OCI-LY7 (cell line): ENCODE data around the gene C20orf204. TPM values are rescaled to one million over a fixed set of nuclear protein-coding genes. Genes with fewer than 3 reads are reported as not detected.
A peak's percentile ranks its signal among the peaks of the same experiment; 100 is the strongest.
"Not testable (repeated sequence)": the region's sequence is repeated elsewhere in the genome, so short reads cannot be mapped to it uniquely, and the experiment has no call there.

Source experiments
- BruUV-seq: library from RNA; stranded (reverse); fragments of 400-500 nt; replicated peaks from 2 replicates; lab custom pipeline; 2021; lab: Mats Ljungman, UMichigan
- CTCF ChIA-PET: fragments of 300-600 bp; sonication (Branson Sonifier 250); formaldehyde crosslinking; loops from one replicate; lab custom pipeline; 2022; ENCODE audit warnings: antibody characterized with exemption; ENCODE audit not compliant: unreplicated experiment; lab: Charles Lee
- POLR2A ChIA-PET: fragments of 300-600 bp; sonication (Branson Sonifier 250); formaldehyde crosslinking; loops from one replicate; lab custom pipeline; 2022; ENCODE audit warnings: antibody characterized with exemption; lab: Charles Lee
- DNase-seq: peaks from one replicate; pipeline ENCODE4 v3.0.0-alpha.2; 2015; ENCODE audit warnings: low spot score
- H2AFZ ChIP-seq: fragments of 200-600 bp; sonication (generic), shearing (Covaris generic); 2 replicates; pipeline ENCODE4 v1.6.1; 2014; ENCODE audit warnings: mild to moderate bottlenecking, antibody characterized with exemption, low read length, moderate library complexity
- H3K27ac ChIP-seq: fragments of 200-600 bp; sonication (generic); 2 replicates; pipeline ENCODE4 v1.5.1; 2014; ENCODE audit warnings: mixed run types, low read depth, mild to moderate bottlenecking, moderate library complexity, low read length, inconsistent platforms; ENCODE audit not compliant: poor library complexity, severe bottlenecking
- H3K36me3 ChIP-seq: fragments of 200-600 bp; sonication (generic); 2 replicates; pipeline ENCODE4 v1.6.1; 2014; ENCODE audit warnings: mild to moderate bottlenecking, antibody characterized with exemption, low read length, moderate library complexity, mixed read lengths; ENCODE audit not compliant: insufficient read depth
- H3K4me1 ChIP-seq: fragments of 200-600 bp; sonication (generic); 2 replicates; pipeline ENCODE4 v1.5.1; 2014; ENCODE audit warnings: mild to moderate bottlenecking, low read length; ENCODE audit not compliant: insufficient read depth, poor library complexity, severe bottlenecking
- H3K4me2 ChIP-seq: fragments of 200-600 bp; sonication (generic); 2 replicates; pipeline ENCODE4 v1.6.1; 2014; ENCODE audit warnings: mild to moderate bottlenecking, low read length
- H3K4me3 ChIP-seq: fragments of 200-600 bp; sonication (generic); 2 replicates; pipeline ENCODE4 v1.5.1; 2014; ENCODE audit warnings: mild to moderate bottlenecking, low read depth, low read length; ENCODE audit not compliant: poor library complexity, severe bottlenecking
- H3K79me2 ChIP-seq: fragments of 200-600 bp; sonication (generic); 2 replicates; pipeline ENCODE4 v1.6.1; 2016; ENCODE audit warnings: low read depth, mild to moderate bottlenecking, low read length, moderate library complexity, mixed read lengths; ENCODE audit not compliant: insufficient read depth
- H3K9me2 ChIP-seq: fragments of 200-600 bp; sonication (generic); 2 replicates; pipeline ENCODE4 v1.6.1; 2016; ENCODE audit warnings: mild to moderate bottlenecking, low read length, mixed read lengths; ENCODE audit not compliant: insufficient read depth
- H3K9me3 ChIP-seq: fragments of 200-600 bp; sonication (generic); 2 replicates; pipeline ENCODE4 v1.6.1; 2014; ENCODE audit warnings: mild to moderate bottlenecking, mixed run types, low read length, mixed read lengths
- H4K20me1 ChIP-seq: fragments of 200-600 bp; sonication (generic); 2 replicates; pipeline ENCODE4 v1.6.1; 2014; ENCODE audit warnings: mild to moderate bottlenecking, antibody characterized with exemption, low read length, moderate library complexity, mixed read lengths; ENCODE audit not compliant: insufficient read depth
- CTCF ChIP-seq: fragments of 200-600 bp; sonication (generic); conservative IDR thresholded peaks from 2 replicates; pipeline ENCODE4 v1.5.1; 2014; ENCODE audit warnings: mild to moderate bottlenecking, antibody characterized with exemption, low read length, moderate library complexity, mixed read lengths
- EZH2phosphoT487 ChIP-seq: fragments of 200-600 bp; sonication (generic); IDR thresholded peaks from 2 replicates; pipeline ENCODE4 v1.6.1; 2018; ENCODE audit warnings: low read depth, borderline replicate concordance, mild to moderate bottlenecking, mixed run types, antibody characterized with exemption, low read length, moderate library complexity, mixed read lengths
- intact Hi-C: fragments of 100-400 bp; cut with micrococcal nuclease; formaldehyde crosslinking; loops from one replicate; pipeline ENCODE4 v1.10.0; 2022; ENCODE audit not compliant: unreplicated experiment
- microRNA-seq: library from miRNA; unstranded; fragments of <30 nt; microRNA quantifications from one replicate; pipeline ENCODE4 v1.2.0, GENCODE V29; 2022; ENCODE audit warnings: borderline replicate concordance
- small RNA-seq: library from RNA; depleted of rRNA; stranded (forward); fragments of <200 nt; gene quantifications from one replicate; pipeline ENCODE3, GENCODE V24; 2014
- total RNA-seq, 2 experiments: library from RNA; depleted of rRNA in 1 of 2; stranded (reverse); fragments of >200 nt in 1 of 2; shearing (Covaris generic) in 1 of 2; gene quantifications; 2 replicates each; pipeline ENCODE4 v1.2.3, GENCODE V29; 2014 to 2022

The C20orf204 gene
- total RNA-seq, 2 experiments from 2014 or later, result 3.5 to 6.7 TPM

GRCh38 chr20:64086801-64087200 is 50.8 kb downstream of the C20orf204 start:
- H3K9me3 ChIP-seq, result no peaks in the 10 kb centered on the region
- no peaks in the 10 kb centered on the region for H4K20me1 ChIP-seq
- H3K4me2 ChIP-seq, result no peak overlapping the region
- TF ChIP-seq CTCF (no peak), EZH2phosphoT487 (no peak)
- H3K27ac ChIP-seq, result no peak overlapping the region
- H3K4me1 ChIP-seq, result peaks cover 7% of the 10 kb centered on the region
- intact Hi-C loops, result no loop called here
- H3K4me3 ChIP-seq, result no peak overlapping the region
- no peaks in the 10 kb centered on the region for H3K9me2 ChIP-seq
- no peak for DNase-seq
- POLR2A ChIA-PET, result no interaction called here
- CTCF ChIA-PET, result no interaction called here
- H3K79me2 ChIP-seq, result no peaks in the 10 kb centered on the region
- H3K36me3 ChIP-seq, result no peaks in the 10 kb centered on the region
- no TSS peak for BruUV-seq
- H2AFZ ChIP-seq, result no peak overlapping the region

GRCh38 chr20:64087226-64087825 is 51.3 kb downstream of the C20orf204 start:
- H3K79me2 ChIP-seq, H3K36me3 ChIP-seq, H3K9me3 ChIP-seq, BruUV-seq, DNase-seq, H3K27ac ChIP-seq, intact Hi-C loops, H4K20me1 ChIP-seq, H3K9me2 ChIP-seq, CTCF ChIA-PET, H3K4me2 ChIP-seq, H3K4me3 ChIP-seq, H2AFZ ChIP-seq, POLR2A ChIA-PET: not testable (repeated sequence)
- peaks cover 11% of the 10 kb centered on the region for H3K4me1 ChIP-seq

GRCh38 chr20:64088586-64088985 is 52.6 kb downstream of the C20orf204 start:
- BruUV-seq, POLR2A ChIA-PET, H3K4me1 ChIP-seq, H3K4me2 ChIP-seq, H4K20me1 ChIP-seq, H3K4me3 ChIP-seq, DNase-seq, H3K79me2 ChIP-seq, H2AFZ ChIP-seq, H3K36me3 ChIP-seq, H3K9me2 ChIP-seq, intact Hi-C loops, CTCF ChIA-PET, H3K27ac ChIP-seq, H3K9me3 ChIP-seq: not testable (repeated sequence)

Small RNAs within 50 kb of the gene (microRNA-seq; reads per million reads assigned to microRNA genes)
- gene MIR6813, result 8.3 reads per million, percentile 8 among the genes with 10 or more reads in this experiment

Small RNAs within 50 kb of the gene (small RNA-seq; reads per million reads assigned to genes)
- not detected for gene AL355803.1
- not detected for gene MIR6813

Other genes starting within 250 kb of the C20orf204 start
- 0.57 and 1.3 TPM in 2 replicates for gene ZBTB46, start 204.9 kb upstream of the C20orf204 start, total RNA-seq (2014; rRNA removed; shearing (Covaris generic))
- gene ZBTB46, start 204.9 kb upstream of the C20orf204 start, total RNA-seq (2022), result 0.67 and 1.1 TPM in 2 replicates
- gene ABHD16B, start 174.7 kb upstream of the C20orf204 start, total RNA-seq (2014; rRNA removed; shearing (Covaris generic)), result not detected in 2 replicates
- gene ABHD16B, start 174.7 kb upstream of the C20orf204 start, total RNA-seq (2022), result 0.29 TPM in 1 of 2 replicates, not detected in the other
- 27.2 and 28.6 TPM in 2 replicates for gene TPD52L2, start 170.9 kb upstream of the C20orf204 start, total RNA-seq (2014; rRNA removed; shearing (Covaris generic))
- 47.0 and 51.0 TPM in 2 replicates for gene TPD52L2, start 170.9 kb upstream of the C20orf204 start, total RNA-seq (2022)
- gene DNAJC5, start 141.1 kb upstream of the C20orf204 start, total RNA-seq (2014; rRNA removed; shearing (Covaris generic)), result 23.5 and 27.7 TPM in 2 replicates
- 24.1 and 27.5 TPM in 2 replicates for gene DNAJC5, start 141.1 kb upstream of the C20orf204 start, total RNA-seq (2022)
- 19.8 and 25.6 TPM in 2 replicates for gene UCKL1, start 79.8 kb upstream of the C20orf204 start, total RNA-seq (2014; rRNA removed; shearing (Covaris generic))
- 42.6 and 43.0 TPM in 2 replicates for gene UCKL1, start 79.8 kb upstream of the C20orf204 start, total RNA-seq (2022)
- gene ZNF512B, start 66.3 kb upstream of the C20orf204 start, total RNA-seq (2014; rRNA removed; shearing (Covaris generic)), result 5.6 and 7.2 TPM in 2 replicates
- gene ZNF512B, start 66.3 kb upstream of the C20orf204 start, total RNA-seq (2022), result 13.6 and 14.3 TPM in 2 replicates
- gene SAMD10, start 56.5 kb upstream of the C20orf204 start, total RNA-seq (2014; rRNA removed; shearing (Covaris generic)), result 3.1 and 12.0 TPM in 2 replicates
- 11.9 and 13.3 TPM in 2 replicates for gene SAMD10, start 56.5 kb upstream of the C20orf204 start, total RNA-seq (2022)
- gene PRPF6, start 55.0 kb upstream of the C20orf204 start, total RNA-seq (2014; rRNA removed; shearing (Covaris generic)), result 45.1 and 61.5 TPM in 2 replicates
- gene PRPF6, start 55.0 kb upstream of the C20orf204 start, total RNA-seq (2022), result 70.4 and 73.7 TPM in 2 replicates
- not detected in 2 replicates for gene SOX18, start 13.5 kb downstream of the C20orf204 start, total RNA-seq (2014; rRNA removed; shearing (Covaris generic))
- gene SOX18, start 13.5 kb downstream of the C20orf204 start, total RNA-seq (2022), result not detected in 2 replicates
- 36.4 and 37.5 TPM in 2 replicates for gene TCEA2, start 27.0 kb downstream of the C20orf204 start, total RNA-seq (2014; rRNA removed; shearing (Covaris generic))
- gene TCEA2, start 27.0 kb downstream of the C20orf204 start, total RNA-seq (2022), result 71.2 and 72.3 TPM in 2 replicates
- gene RGS19, start 43.3 kb downstream of the C20orf204 start, total RNA-seq (2014; rRNA removed; shearing (Covaris generic)), result 85.5 and 106 TPM in 2 replicates
- 63.5 and 69.4 TPM in 2 replicates for gene RGS19, start 43.3 kb downstream of the C20orf204 start, total RNA-seq (2022)
- 4.8 and 6.4 TPM in 2 replicates for gene OPRL1, start 43.9 kb downstream of the C20orf204 start, total RNA-seq (2014; rRNA removed; shearing (Covaris generic))
- 6.1 and 7.6 TPM in 2 replicates for gene OPRL1, start 43.9 kb downstream of the C20orf204 start, total RNA-seq (2022)
- gene LKAAEAR1, start 48.2 kb downstream of the C20orf204 start, total RNA-seq (2014; rRNA removed; shearing (Covaris generic)), result not detected in 2 replicates
- gene LKAAEAR1, start 48.2 kb downstream of the C20orf204 start, total RNA-seq (2022), result not detected in 2 replicates
- gene NPBWR2, start 71.4 kb downstream of the C20orf204 start, total RNA-seq (2014; rRNA removed; shearing (Covaris generic)), result not detected in 2 replicates
- not detected in 2 replicates for gene NPBWR2, start 71.4 kb downstream of the C20orf204 start, total RNA-seq (2022)
- gene MYT1, start 128.3 kb downstream of the C20orf204 start, total RNA-seq (2014; rRNA removed; shearing (Covaris generic)), result 0.31 and 0.32 TPM in 2 replicates
- 0.30 and 0.95 TPM in 2 replicates for gene MYT1, start 128.3 kb downstream of the C20orf204 start, total RNA-seq (2022)
- 47.0 and 62.1 TPM in 2 replicates for gene PCMTD2, start 219.6 kb downstream of the C20orf204 start, total RNA-seq (2014; rRNA removed; shearing (Covaris generic))
- gene PCMTD2, start 219.6 kb downstream of the C20orf204 start, total RNA-seq (2022), result 51.7 and 64.2 TPM in 2 replicates